ENCODE data around the gene KCNE4.
"Not testable (repeated sequence)": the region's sequence is repeated elsewhere in the genome, so short reads cannot be mapped to it uniquely, and the experiment has no call there.

Gene KCNE4

GRCh38 chr2:223058952-223059716 is 7.1 kb downstream of the KCNE4 start:
- no peak for DNase-seq

- no peak for DNase-seq
These were observed 8.3 kb downstream of the KCNE4 start for GRCh38 chr2:223060201-223060825.

GRCh38 chr2:223062396-223062795 is 10.4 kb downstream of the KCNE4 start:
- DNase-seq = no peak

- DNase-seq = no peak
These were observed 13.1 kb downstream of the KCNE4 start for GRCh38 chr2:223065107-223065506.

GRCh38 chr2:223066721-223067120 is 14.7 kb downstream of the KCNE4 start:
- no peak for DNase-seq

GRCh38 chr2:223068071-223068470 is 16.1 kb downstream of the KCNE4 start:
- no peak for DNase-seq

- no peak for DNase-seq
These were observed 17.5 kb downstream of the KCNE4 start for GRCh38 chr2:223069465-223069864.

- no peak for DNase-seq
These were observed 18.0 kb downstream of the KCNE4 start for GRCh38 chr2:223069988-223070387.

GRCh38 chr2:223071139-223071538 is 19.1 kb downstream of the KCNE4 start:
- DNase-seq = no peak

- no peak for DNase-seq
These were observed 20.8 kb downstream of the KCNE4 start for GRCh38 chr2:223072826-223073225.

GRCh38 chr2:223075301-223076270 is 23.6 kb downstream of the KCNE4 start:
- DNase-seq = no peak

- no peak for DNase-seq
These were observed 24.6 kb downstream of the KCNE4 start for GRCh38 chr2:223076573-223076972.

GRCh38 chr2:223078482-223078881 is 26.5 kb downstream of the KCNE4 start:
- no peak for DNase-seq

- DNase-seq = no peak
These were observed 27.4 kb downstream of the KCNE4 start for GRCh38 chr2:223079378-223079777.

- no peak for DNase-seq
These were observed 27.9 kb downstream of the KCNE4 start for GRCh38 chr2:223079925-223080324.

- not testable (repeated sequence) for DNase-seq
These were observed 28.9 kb downstream of the KCNE4 start for GRCh38 chr2:223080790-223081360.

- DNase-seq = no peak
These were observed 29.8 kb downstream of the KCNE4 start for GRCh38 chr2:223081789-223082188.

- no peak for DNase-seq
These were observed 30.7 kb downstream of the KCNE4 start for GRCh38 chr2:223082706-223083105.

- no peak for DNase-seq
These were observed 31.5 kb downstream of the KCNE4 start for GRCh38 chr2:223083402-223084070.

GRCh38 chr2:223084873-223085272 is 32.9 kb downstream of the KCNE4 start:
- DNase-seq = no peak

- DNase-seq = no peak
These were observed 34.5 kb downstream of the KCNE4 start for GRCh38 chr2:223086370-223086981.

- DNase-seq = no peak
These were observed 35.5 kb downstream of the KCNE4 start for GRCh38 chr2:223087466-223087865.

Measured in retina (tissue), 1 donor.